GM20431 (cell line): ENCODE measurements around the gene MT1A.

ENCODE experiments used
- in situ Hi-C: fragments of 300-500 bp; cut with MseI, MboI; formaldehyde crosslinking; loops from one replicate; pipeline ENCODE4 v1.15.0; 2020; ENCODE audit warnings: low sequenced_read_pairs; ENCODE audit not compliant: unreplicated experiment

Gene MT1A

GRCh38 chr16:56628486-56629350, 9.7 kb upstream of the MT1A start:
- in situ Hi-C loops: no loop called here

- in situ Hi-C loops: no loop called here
Observed at GRCh38 chr16:56629531-56629930, 8.9 kb upstream of the MT1A start.

GRCh38 chr16:56630134-56630533, 8.3 kb upstream of the MT1A start:
- in situ Hi-C loops: no loop called here

- in situ Hi-C loops: no loop called here
Observed at GRCh38 chr16:56631197-56631596, 7.3 kb upstream of the MT1A start.

- in situ Hi-C loops: no loop called here
Observed at GRCh38 chr16:56631832-56632155, 6.7 kb upstream of the MT1A start.

GRCh38 chr16:56632156-56632847, 6.2 kb upstream of the MT1A start, which contains the start of gene MT1M:
MT1M (plus strand) TSS chr16:56632659; CDS start chr16:56632732, 73 bp downstream.
- in situ Hi-C loops: no loop called here

GRCh38 chr16:56632848-56633365, 5.6 kb upstream of the MT1A start:
- in situ Hi-C loops: no loop called here

DNA sequence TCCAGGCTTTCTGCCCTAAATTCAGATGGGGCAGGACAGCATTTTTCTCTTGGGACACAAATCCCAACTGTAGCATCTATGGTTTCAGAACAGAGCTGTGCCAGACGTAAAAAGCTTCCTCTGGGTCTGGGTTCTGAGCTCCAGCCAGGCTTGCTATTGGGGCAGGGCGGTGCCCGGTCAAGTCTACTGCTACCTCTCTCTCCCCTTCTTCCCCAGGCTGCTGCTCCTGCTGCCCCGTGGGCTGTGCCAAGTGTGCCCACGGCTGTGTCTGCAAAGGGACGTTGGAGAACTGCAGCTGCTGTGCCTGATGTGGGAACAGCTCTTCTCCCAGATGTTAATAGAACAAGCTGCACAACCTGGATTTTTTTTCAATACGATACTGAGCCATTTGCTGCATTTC, 4.9 kb upstream of the MT1A start:
- in situ Hi-C loops: no loop called here

DNA sequence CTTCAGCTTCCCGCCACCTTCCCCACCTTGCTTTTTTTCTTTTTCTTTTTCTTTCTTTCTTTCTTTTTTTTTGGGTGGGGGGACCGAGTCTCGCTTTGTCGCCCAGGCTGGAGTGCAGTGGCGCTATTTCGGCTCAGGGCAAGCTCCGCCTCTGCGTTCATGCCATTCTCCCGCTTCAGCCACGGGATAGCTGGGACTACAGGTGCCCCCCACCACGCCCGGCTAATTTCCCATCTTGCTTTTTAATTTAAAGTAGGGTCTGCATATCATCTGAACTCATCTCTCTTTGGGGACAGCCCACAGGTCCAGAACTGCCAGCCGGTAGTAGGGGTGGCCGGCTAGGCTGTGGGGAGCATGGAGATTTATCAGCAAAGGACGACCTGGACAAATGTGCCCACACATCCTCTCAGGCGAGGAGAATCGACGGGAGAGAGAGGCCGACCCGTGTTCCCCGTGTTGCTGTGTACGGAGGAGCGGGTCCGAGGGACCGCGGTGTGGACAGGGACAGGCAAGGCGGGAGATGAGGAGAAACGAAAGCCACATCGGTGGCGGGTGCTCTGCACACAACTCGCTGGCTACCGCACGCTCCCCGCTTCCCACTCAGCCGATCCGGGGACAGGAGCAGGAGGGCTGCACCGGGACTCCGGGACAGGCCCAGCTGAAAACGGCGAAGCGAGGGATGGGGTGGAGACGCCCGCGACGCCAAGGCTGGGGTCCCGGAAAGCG, 3.6 kb upstream of the MT1A start:
- in situ Hi-C loops: no loop called here

GRCh38 chr16:56635441-56635967, 3.0 kb upstream of the MT1A start:
- in situ Hi-C loops: no loop called here

DNA sequence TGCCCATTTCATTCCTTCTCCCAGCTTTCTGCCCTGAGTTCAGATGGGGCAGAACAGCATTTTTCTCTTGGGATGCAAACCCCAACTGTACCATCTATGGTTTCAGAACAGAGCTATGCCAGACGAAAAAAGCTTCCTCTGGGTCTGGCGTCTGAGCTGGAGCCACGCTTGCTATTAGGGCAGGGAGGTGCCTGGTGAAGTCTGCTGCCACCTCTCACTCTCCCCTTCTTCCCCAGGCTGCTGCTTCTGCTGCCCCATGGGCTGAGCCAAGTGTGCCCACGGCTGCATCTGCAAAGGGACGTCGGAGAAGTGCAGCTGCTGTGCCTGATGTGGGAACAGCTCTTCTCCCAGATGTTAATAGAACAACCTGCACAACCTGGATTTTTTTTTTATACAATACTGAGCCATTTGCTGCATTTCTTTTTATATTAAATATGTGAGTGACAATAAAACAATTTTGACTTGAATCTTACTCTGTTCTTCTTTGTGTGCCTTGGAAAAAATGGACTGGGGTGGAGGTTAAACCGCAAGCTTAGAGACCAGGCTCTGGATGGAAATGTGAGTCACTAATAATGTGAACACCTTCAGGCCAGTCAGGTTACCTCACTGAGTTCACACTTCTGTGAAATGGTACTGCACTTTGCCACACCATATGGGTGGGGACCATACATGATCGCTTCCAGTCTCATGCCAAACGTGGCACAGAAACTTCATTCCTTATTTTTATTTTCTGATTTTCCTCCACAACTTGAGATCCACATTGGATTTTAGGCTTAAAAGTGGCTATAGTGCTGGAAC, 1.7 kb upstream of the MT1A start:
- in situ Hi-C loops: no loop called here

- in situ Hi-C loops: no loop called here
Observed at GRCh38 chr16:56639045-56639444, 579 bp downstream of the MT1A start.

- in situ Hi-C loops: no loop called here
Observed at GRCh38 chr16:56640076-56640475, 1.6 kb downstream of the MT1A start.

DNA sequence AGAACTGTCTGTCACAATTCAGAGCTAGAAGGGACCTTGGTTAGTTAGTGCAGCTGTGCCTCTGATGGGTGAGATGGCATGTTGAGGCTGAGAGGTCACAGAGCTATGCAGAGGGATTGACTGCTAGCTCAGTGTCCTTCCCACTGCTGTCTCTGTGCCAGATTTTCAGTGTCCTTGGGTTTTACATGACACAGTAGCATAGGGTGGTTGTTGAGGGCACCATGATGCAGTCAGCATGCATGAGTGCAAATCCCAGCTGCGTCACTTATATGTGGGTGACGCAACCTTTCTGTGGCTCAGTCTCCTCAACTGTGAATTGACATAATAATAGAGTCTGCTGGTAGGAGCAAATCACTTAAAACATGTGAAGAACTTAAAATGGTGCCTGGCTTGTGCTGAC, 2.7 kb downstream of the MT1A start:
- in situ Hi-C loops: no loop called here

GRCh38 chr16:56643080-56643778, 4.8 kb downstream of the MT1A start:
- in situ Hi-C loops: no loop called here

DNA sequence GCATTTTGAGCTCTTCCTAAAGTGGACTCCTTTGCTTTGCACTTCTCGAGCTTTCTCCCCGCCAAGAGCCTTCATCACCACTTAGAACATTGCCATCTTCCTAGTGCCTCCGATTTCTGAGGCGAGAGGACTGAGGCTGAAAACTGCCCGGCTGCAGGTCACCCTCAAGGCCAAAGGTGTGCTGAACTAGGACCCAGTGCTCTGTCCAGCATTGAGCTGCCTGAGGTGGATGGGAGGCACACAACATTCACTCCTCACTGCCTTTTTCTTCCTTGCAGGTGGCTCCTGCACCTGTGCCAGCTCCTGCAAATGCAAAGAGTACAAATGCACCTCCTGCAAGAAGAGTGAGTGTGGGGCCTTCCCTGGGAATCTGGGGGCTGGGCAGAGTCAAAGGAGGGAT, 5.4 kb downstream of the MT1A start:
- in situ Hi-C loops: no loop called here

GRCh38 chr16:56645311-56645710, 6.8 kb downstream of the MT1A start:
- in situ Hi-C loops: no loop called here

DNA sequence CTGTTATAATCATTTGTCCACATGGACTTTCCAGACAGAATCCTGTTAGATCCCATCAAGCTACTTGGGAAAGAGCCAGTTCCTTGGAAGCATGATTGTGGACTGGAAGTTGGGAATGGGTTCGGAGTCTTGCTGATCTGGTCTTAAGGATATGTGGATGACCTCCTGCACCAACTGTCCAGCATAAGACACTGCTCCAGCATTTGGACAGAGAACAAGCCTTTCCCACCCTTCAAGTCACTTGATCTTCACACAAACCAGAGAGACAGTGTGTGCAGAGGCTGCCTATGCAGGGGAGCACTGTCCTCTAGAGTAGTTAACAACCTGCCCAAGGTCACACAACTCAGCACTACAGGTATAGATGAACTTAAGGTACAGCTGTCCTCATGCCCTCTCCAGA, 7.4 kb downstream of the MT1A start:
- in situ Hi-C loops: no loop called here
